ENCODE results near the gene AVPR1B.
"Not testable (repeated sequence)": the region's sequence is repeated elsewhere in the genome, so short reads cannot be mapped to it uniquely, and the experiment has no call there.

Gene AVPR1B

GRCh38 chr1:206082831-206083695 lies 34.1 kb downstream of the AVPR1B start:
- no peak for DNase-seq (ENCODE audit: low read depth in 1 of 2, low spot score in 1 of 2)

GRCh38 chr1:206081856-206082255 lies 35.3 kb downstream of the AVPR1B start:
- no peak for DNase-seq (ENCODE audit: low read depth in 1 of 2, low spot score in 1 of 2)

GRCh38 chr1:206080026-206080820 lies 37.0 kb downstream of the AVPR1B start:
- DNase-seq (ENCODE audit: low read depth in 1 of 2, low spot score in 1 of 2), result no peak

- DNase-seq (ENCODE audit: low read depth in 1 of 2, low spot score in 1 of 2), result no peak
Observed at GRCh38 chr1:206079135-206079534, 38.1 kb downstream of the AVPR1B start.

GRCh38 chr1:206075786-206076755 lies 41.1 kb downstream of the AVPR1B start:
- no peak for DNase-seq (ENCODE audit: low read depth in 1 of 2, low spot score in 1 of 2)

GRCh38 chr1:206074839-206075238 lies 42.3 kb downstream of the AVPR1B start:
- DNase-seq (ENCODE audit: low read depth in 1 of 2, low spot score in 1 of 2), result no peak

GRCh38 chr1:206070627-206071304 lies 46.4 kb downstream of the AVPR1B start:
- DNase-seq (ENCODE audit: low read depth in 1 of 2, low spot score in 1 of 2), result no peak

GRCh38 chr1:206068314-206068713 lies 48.9 kb downstream of the AVPR1B start:
- DNase-seq (ENCODE audit: low read depth in 1 of 2, low spot score in 1 of 2), result no peak

GRCh38 chr1:206067486-206068227 lies 49.5 kb downstream of the AVPR1B start:
- DNase-seq (ENCODE audit: low read depth in 1 of 2, low spot score in 1 of 2), result no peak

- DNase-seq (ENCODE audit: low read depth in 1 of 2, low spot score in 1 of 2), result no peak
Observed at GRCh38 chr1:206066479-206067171, 50.6 kb downstream of the AVPR1B start.

- no peak for DNase-seq (ENCODE audit: low read depth in 1 of 2, low spot score in 1 of 2)
Observed at GRCh38 chr1:206065547-206066145, 51.5 kb downstream of the AVPR1B start.

GRCh38 chr1:206064501-206064900 lies 52.7 kb downstream of the AVPR1B start:
- DNase-seq (ENCODE audit: low read depth in 1 of 2, low spot score in 1 of 2), result not testable (repeated sequence)

GRCh38 chr1:206064001-206064400 lies 53.2 kb downstream of the AVPR1B start:
- DNase-seq (ENCODE audit: low read depth in 1 of 2, low spot score in 1 of 2), result not testable (repeated sequence)

- DNase-seq (ENCODE audit: low read depth in 1 of 2, low spot score in 1 of 2), result no peak
Observed at GRCh38 chr1:206062464-206062863, 54.7 kb downstream of the AVPR1B start.

- DNase-seq (ENCODE audit: low read depth in 1 of 2, low spot score in 1 of 2), result no peak
Observed at GRCh38 chr1:206060844-206061243, 56.3 kb downstream of the AVPR1B start.

Data from activated T-helper 1 cell treated with anti-CD3 and anti-CD28 coated beads, Interleukin-2, amount 50 U/mL, for 16 hours (primary cell).